HUDEP-2 (cell line): ENCODE data around the gene AKAP6.

Experiments
- DNase-seq, 76 experiments: peaks; one replicate each; lab custom pipeline; 2025; ENCODE audit not compliant: unreplicated experiment in 76 of 76; lab: John Stamatoyannopoulos, UW

The AKAP6 gene

DNA sequence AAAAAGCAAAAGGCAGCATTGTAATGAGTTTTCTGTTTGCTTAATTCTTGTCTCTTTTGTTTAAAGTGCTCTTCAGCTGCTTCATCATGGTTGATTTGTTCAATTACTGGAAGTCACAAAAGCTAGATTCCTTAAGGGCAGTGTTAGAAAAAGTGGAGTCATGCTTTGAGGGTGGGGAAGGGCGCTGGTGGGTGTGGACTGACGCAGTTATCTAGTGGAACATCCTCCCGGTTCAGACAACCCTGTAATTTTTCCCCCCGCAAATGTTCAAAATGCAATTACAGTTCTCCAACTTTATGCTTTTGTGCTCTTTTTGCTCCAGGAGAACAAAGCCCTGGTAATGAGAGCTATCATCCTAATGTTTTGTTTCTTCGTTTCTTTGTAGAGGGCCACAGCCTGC, 2.1 kb downstream of the AKAP6 start:
- peak in 18 of 76 experiments; percentile 0 to 30 (median 12) for DNase-seq

DNA sequence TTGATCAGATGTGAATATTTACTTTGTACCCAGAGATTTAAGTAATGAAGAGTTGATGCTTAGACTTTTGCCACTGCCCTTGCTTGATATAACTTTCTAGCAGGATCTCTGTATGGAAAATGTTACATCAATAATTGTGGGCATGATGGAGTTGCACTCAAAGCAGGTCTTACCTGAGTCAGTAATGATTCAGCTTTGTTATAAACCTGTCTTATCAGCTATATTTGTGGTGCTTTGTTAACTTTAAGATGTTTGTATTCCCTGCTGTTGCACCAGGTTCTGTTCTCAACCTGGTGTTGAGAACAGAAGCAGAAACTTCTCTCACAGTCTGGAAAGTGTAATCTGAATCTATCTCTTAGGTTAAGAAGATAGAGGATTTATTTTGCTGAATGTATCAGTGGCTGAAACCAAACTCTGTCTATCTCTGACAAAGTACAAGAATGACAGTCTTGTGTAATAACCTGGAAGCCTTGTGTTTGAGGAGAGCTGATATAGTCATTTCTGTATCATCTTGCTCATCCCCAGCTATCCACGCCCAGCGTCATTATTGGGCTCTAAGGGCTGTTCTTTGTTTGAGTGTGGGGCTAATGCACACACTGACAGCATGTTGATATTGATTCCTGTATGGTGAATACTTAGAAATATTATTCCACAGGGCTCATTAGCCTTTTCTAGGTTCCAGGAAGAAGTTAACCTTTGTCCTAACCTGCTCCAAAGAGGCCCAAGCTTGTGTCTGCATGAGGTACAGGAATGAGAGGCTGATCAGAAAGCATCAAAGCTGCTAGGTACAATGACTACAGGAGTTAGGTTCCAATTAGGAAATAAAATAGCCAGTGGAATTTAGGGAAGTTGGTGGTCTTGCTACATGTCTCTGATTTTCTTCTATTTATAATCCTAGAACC, 3.6 kb downstream of the AKAP6 start:
- DNase-seq = no peak

DNA sequence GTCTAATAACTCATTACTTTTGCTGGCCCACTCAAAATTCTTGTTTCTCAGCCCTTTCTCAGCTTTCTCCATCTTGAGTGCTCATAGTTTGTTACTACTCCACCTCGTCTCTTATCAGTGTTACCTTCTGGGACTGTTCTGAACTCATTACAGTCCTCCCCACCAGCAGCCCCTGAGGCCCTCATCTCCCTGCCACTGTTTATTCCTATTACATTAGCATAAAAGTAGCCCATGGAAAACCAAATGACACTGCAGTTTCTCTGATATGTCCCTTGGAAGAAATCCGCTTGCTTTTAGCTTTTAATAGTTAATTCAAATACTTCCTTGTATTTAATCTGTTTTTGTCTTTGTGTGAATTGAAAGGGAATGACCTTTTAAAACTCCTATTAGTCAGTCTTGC, 7.6 kb downstream of the AKAP6 start:
- DNase-seq = peak in 10 of 76 experiments; percentile 1 to 44 (median 14)

- DNase-seq = no peak
Measured at GRCh38 chr14:32337759-32338158, 8.7 kb downstream of the AKAP6 start.

DNA sequence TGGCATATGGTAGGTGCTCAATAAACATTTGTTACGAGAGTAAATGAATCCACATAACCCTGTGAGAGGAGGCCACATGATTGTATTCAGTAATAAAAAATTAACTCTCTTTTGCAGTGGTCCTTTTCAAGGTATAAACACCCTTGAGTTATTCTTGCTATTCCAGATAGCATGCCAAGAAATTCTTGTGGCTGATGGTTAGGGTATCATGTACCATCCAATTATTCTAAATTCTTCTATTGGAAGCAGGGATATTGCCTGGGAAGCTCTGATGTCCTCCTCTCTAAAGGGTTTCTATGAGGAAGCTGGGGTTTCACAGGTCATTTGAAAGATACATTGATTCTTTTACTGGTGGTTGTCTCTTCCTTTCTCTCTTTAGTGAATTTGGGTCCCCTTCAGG, 10.1 kb downstream of the AKAP6 start:
- DNase-seq = no peak

GRCh38 chr14:32341947-32342846, 13.1 kb downstream of the AKAP6 start:
- DNase-seq = no peak

DNA sequence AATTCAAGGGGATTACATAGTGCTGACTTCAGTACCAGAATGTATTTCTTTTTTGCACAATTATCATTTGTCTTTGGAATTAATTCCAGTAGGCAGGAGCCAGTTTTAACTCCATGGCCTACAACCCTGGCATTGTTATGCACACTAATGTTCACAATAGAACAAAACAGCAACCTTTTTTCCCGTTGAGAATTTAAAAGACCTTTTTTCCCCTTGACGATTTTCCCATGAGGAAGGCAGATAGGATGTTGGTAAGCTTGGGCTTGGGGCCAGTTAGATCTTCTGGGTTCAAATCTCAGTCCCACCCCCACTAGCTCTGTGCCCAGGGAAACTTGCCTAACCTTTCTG, 13.7 kb downstream of the AKAP6 start:
- no peak for DNase-seq

DNA sequence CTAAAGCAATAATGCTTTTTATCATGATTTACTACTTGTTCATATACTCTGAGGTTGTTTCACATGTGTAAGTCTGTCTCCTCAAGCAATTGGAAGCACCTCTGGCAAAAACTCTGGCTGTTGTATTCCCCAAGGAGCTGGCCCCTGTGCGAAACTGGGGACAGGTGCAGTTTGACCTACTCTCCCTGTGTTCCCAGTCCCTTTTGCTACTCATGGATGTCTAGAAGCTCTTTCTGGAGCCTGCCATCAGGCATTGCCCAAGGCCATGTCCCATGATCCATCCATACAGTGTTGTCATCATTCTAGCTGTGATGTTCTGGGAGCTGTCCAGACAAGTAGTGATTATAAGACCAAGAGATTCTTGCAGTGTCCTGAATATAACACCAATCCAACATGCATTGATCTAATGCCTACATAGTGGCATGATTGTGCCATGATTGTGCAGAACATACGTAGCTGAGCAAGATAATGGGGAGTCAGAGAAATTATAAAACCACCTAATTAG, 14.9 kb downstream of the AKAP6 start:
- no peak for DNase-seq

DNA sequence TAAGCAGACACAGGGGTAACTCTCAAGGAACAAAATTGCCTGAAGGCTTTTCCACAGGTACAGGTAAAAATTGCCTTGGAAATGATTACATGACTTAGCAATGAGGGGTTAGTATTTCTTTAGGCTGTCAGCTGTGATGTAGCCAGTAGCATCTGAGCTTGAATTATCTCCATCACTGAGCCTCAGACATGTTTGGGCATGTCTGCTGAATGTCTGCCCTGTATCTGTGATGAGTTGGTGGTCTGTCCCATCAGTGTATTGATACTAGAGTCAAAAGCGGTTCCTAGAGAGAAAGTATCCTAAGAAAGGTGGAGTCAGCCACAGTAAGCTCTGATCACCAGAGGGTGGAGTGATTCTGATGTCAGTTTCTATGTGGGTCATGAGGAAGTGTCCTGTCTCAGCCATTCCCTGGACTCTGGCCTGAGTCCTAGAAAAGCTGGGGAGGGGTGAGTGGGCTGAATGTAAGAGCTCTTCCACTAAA, 16.3 kb downstream of the AKAP6 start:
- no peak for DNase-seq

DNA sequence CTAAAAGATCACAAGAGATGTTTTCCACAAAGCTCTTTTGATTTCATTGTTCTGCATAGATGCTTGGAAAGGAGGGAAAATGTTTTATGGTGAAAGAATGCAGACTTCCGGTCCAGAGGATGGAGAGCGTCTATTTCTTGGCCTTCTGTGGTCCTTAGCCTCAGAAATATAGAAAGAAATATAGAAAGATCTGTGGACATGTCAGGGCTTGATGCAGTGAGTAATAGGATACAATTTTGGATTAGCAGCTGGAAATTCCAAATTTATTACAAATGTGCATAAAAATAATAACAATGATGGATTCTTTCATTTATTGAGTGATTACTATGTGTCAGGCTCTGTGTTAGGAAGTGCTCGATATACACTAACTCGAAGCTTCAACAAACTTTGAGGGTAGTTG, 20.2 kb downstream of the AKAP6 start:
- no peak for DNase-seq

DNA sequence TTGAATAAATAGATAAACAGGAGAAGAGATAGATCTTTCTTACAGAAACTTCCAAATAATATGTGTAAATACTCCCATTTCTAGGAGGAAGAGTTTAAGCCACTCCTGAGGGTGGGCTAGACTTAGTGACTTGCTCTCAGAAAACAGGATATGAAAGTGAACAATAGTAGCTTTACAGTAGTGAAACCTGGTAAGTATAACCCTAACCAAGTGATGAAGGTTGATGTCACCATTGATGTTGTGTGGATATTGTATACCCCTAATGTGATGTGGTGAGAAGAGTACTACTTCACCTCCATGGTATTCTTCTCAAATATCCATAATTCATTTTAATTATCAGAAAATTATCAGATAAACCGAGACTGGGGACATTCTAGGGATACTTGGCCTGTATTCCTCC, 20.9 kb downstream of the AKAP6 start:
- DNase-seq = no peak

- no peak for DNase-seq
Measured at GRCh38 chr14:32352631-32353030, 23.5 kb downstream of the AKAP6 start.

DNA sequence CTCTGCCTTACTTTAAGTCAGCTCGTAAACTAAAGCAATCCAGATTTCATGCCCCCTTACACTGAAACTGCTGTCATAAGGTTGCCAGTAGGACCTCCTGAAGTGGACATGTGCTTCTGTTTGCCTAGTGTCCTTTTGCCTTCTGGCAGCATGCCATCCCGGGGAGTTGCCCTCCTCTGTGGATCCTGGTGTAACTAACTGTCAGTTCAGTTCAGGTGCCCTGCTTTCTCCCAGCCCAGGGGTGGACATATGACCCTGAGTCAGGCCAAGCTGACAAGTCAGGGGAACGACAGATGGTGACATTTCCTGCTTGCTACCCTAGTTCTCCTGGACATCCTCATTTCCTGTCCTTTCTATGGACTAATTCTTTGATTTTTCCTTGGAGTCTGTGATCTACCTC, 25.6 kb downstream of the AKAP6 start:
- DNase-seq = no peak

DNA sequence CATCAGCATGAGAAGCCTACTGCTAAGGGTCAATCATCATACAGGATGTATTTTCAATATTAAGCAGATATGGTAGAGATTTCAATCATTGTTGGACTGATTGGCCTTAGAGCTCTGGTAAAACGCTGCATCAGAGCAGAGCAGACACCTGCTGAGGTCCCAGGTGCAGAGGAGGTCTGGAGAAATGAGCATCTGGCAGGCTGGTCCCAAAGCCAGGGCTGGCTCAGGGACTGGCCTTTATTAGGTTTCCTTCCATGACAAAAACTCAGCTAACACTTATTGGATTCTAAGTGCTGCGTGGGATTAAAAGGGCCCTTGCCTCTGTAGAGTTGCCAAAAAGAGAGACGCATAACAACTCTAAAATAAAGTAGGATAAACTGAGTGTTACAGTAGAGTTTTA, 29.7 kb downstream of the AKAP6 start:
- DNase-seq = no peak

- no peak for DNase-seq
Measured at GRCh38 chr14:32361674-32362073, 32.6 kb downstream of the AKAP6 start.

GRCh38 chr14:32363761-32364160, 34.7 kb downstream of the AKAP6 start:
- DNase-seq = no peak

DNA sequence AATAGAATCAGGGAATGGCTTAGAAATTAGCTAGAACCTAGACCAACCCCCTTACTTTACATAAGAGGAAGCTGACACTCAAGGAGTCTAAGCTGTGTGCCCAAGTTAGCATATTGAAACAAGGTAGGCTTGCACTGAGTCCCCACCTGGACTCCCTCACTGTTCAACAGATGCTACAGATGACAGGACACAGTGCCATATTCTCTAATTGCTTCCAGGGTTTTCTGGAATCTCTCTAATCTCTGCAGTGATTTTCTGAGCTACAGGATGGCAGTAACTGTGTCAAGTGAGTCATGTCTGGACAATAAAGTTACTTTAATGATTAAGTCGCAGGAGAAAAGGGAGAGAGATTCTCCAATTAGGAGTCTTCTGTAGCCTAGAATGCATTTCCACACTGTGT, 35.8 kb downstream of the AKAP6 start:
- DNase-seq = no peak

GRCh38 chr14:32366256-32366879, 37.3 kb downstream of the AKAP6 start:
- DNase-seq = no peak

GRCh38 chr14:32366986-32367385, 37.9 kb downstream of the AKAP6 start:
- DNase-seq = no peak

DNA sequence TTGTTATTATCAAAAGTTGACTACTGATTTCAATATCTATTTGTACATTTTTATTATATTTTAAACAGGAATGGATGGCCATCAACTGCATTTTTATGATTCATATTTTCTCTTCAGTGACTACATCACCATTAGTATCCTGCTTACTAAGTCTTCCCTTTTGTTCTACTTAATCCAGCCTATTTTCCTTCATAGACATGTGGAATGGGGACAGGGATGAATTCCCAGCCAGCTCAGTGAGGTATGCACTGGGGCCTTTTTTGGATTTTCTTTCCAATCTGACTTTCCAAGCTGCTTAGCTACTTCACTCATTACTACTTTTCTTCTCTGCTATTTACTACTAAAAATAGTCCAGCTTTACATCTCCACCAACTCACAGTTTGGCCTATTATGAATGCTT, 38.4 kb downstream of the AKAP6 start:
- DNase-seq = no peak

- DNase-seq = no peak
Measured at GRCh38 chr14:32368107-32368506, 39.0 kb downstream of the AKAP6 start.
